HepG2 (cell line): ENCODE data around the gene ESYT3. TPM values are rescaled to one million over a fixed set of nuclear protein-coding genes. Genes with fewer than 3 reads are reported as not detected.

Experiments
- ATAD3A ChIP-seq: sonication (generic); formaldehyde crosslinking; IDR thresholded peaks from 2 replicates; pipeline ENCODE4 v1.4.0; 2020; ENCODE audit warnings: missing genetic modification reagents
- ELF1 ChIP-seq: sonication (generic); formaldehyde crosslinking; IDR thresholded peaks from 2 replicates; pipeline ENCODE4 v1.4.0; 2020; ENCODE audit warnings: missing genetic modification reagents
- HNRNPLL ChIP-seq: fragments of 200-400 bp; formaldehyde crosslinking; IDR thresholded peaks from 2 replicates; pipeline ENCODE4 v1.6.1; 2017; ENCODE audit warnings: mild to moderate bottlenecking, low read depth, low read length; ENCODE audit not compliant: poor library complexity, severe bottlenecking
- RFX3 ChIP-seq: IDR thresholded peaks from 2 replicates; pipeline ENCODE4 v1.6.1; 2016; ENCODE audit warnings: missing biosample characterization, missing genetic modification reagents
- RORA ChIP-seq: sonication (generic); formaldehyde crosslinking; IDR thresholded peaks from 2 replicates; pipeline ENCODE4 v1.5.0; 2020; ENCODE audit warnings: mild to moderate bottlenecking, missing genetic modification reagents, moderate library complexity
- SIN3B ChIP-seq: fragments of 150-350 bp; IDR thresholded peaks from 2 replicates; pipeline ENCODE4 v1.6.1; 2014; ENCODE audit warnings: low read length
- SMC3 ChIP-seq: IDR thresholded peaks from 2 replicates; pipeline ENCODE4 v1.6.1; 2011; ENCODE audit warnings: low read length, improper control_type of control experiment
- SYNCRIP ChIP-seq: fragments of 200-400 bp; formaldehyde crosslinking; IDR thresholded peaks from 2 replicates; pipeline ENCODE4 v1.6.1; 2018; ENCODE audit warnings: mild to moderate bottlenecking, low read depth, low read length; ENCODE audit not compliant: insufficient read depth
- TEAD3 ChIP-seq: optimal IDR thresholded peaks from 2 replicates; pipeline ENCODE3; 2016; ENCODE audit warnings: borderline replicate concordance
- ZBTB3 ChIP-seq: sonication (generic); formaldehyde crosslinking; IDR thresholded peaks from 2 replicates; pipeline ENCODE4 v1.4.0; 2020; ENCODE audit warnings: low read depth, mild to moderate bottlenecking, moderate library complexity, missing genetic modification reagents, borderline replicate concordance
- ZBTB38 ChIP-seq: sonication (generic); formaldehyde crosslinking; IDR thresholded peaks from 2 replicates; pipeline ENCODE4 v1.5.1; 2020; ENCODE audit warnings: mild to moderate bottlenecking, missing genetic modification reagents
- ZNF432 ChIP-seq: sonication (generic); formaldehyde crosslinking; IDR thresholded peaks from 2 replicates; pipeline ENCODE4 v1.5.0; 2020; ENCODE audit warnings: missing genetic modification reagents, mild to moderate bottlenecking, borderline replicate concordance
- ZNF691 ChIP-seq: sonication (generic); formaldehyde crosslinking; IDR thresholded peaks from 2 replicates; pipeline ENCODE4 v1.4.0; 2020; ENCODE audit warnings: missing genetic modification reagents, low read depth, mild to moderate bottlenecking, borderline replicate concordance
- polyA plus RNA-seq, 8 experiments: library from polyadenylated mRNA; depleted of rRNA in 3 of 8; stranded (reverse) in 7 of 8; unstranded in 1 of 8; fragments of >200 nt; fragmentation: Illumina TruSeq in 4 of 8; extraction: Trizol in 4 of 8; gene quantifications; 2 replicates each; pipeline versions ENCODE4 v1.2.1 to v1.2.3, GENCODE V29; 2011 to 2016; ENCODE audit warnings: low read depth in 4 of 8, missing spikeins in 1 of 8, mixed read lengths in 1 of 8; ENCODE audit not compliant: insufficient read depth in 1 of 8
- total RNA-seq, 5 experiments: library from RNA; depleted of rRNA; stranded (reverse); fragments of >200 nt; fragmentation: Illumina TruSeq; extraction: Trizol; gene quantifications; 2 replicates each; pipeline ENCODE4 v1.2.3, GENCODE V29; 2016; ENCODE audit warnings: low read depth in 1 of 5
- TF ChIP-seq, protein P1 (sequence below): sonication (generic); formaldehyde crosslinking; IDR thresholded peaks from 2 replicates; pipeline ENCODE4 v1.5.0; 2020; ENCODE audit warnings: missing genetic modification reagents, mild to moderate bottlenecking, borderline replicate concordance
- TF ChIP-seq, protein P2 (sequence below), 2 experiments: IDR thresholded peaks; 2 replicates each; pipeline ENCODE4 v1.6.1; 2011 to 2012; ENCODE audit warnings: low read length in 2 of 2, borderline replicate concordance in 1 of 2, low read depth in 1 of 2, mild to moderate bottlenecking in 1 of 2, moderate library complexity in 1 of 2

ESYT3 gene
- total and polyA plus RNA-seq, 2 of the 13 experiments (the other 11 are each of a cell fraction or from before 2014, with no cell fraction given), result 1.5 to 4.1 TPM

GRCh38 chr3:138440121-138440521, 5.7 kb downstream of the ESYT3 start (continued):
- TF ChIP-seq ZNF691 (CRISPR knock-in tag) (no peak), ATAD3A (CRISPR knock-in tag) (no peak), SIN3B (no peak), TEAD3 (CRISPR knock-in tag) (no peak), ZBTB3 (no peak), SYNCRIP (no peak), SMC3 (no peak), RFX3 (CRISPR knock-in tag) (no peak), HNRNPLL (no peak), RORA (no peak), ELF1 (CRISPR knock-in tag) (no peak), ZBTB38 (CRISPR knock-in tag) (no peak), ZNF432 (no peak)
- TF ChIP-seq, protein P1, sequence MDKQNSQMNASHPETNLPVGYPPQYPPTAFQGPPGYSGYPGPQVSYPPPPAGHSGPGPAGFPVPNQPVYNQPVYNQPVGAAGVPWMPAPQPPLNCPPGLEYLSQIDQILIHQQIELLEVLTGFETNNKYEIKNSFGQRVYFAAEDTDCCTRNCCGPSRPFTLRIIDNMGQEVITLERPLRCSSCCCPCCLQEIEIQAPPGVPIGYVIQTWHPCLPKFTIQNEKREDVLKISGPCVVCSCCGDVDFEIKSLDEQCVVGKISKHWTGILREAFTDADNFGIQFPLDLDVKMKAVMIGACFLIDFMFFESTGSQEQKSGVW (CRISPR knock-in tag), result no peak
- TF ChIP-seq, protein P2, sequence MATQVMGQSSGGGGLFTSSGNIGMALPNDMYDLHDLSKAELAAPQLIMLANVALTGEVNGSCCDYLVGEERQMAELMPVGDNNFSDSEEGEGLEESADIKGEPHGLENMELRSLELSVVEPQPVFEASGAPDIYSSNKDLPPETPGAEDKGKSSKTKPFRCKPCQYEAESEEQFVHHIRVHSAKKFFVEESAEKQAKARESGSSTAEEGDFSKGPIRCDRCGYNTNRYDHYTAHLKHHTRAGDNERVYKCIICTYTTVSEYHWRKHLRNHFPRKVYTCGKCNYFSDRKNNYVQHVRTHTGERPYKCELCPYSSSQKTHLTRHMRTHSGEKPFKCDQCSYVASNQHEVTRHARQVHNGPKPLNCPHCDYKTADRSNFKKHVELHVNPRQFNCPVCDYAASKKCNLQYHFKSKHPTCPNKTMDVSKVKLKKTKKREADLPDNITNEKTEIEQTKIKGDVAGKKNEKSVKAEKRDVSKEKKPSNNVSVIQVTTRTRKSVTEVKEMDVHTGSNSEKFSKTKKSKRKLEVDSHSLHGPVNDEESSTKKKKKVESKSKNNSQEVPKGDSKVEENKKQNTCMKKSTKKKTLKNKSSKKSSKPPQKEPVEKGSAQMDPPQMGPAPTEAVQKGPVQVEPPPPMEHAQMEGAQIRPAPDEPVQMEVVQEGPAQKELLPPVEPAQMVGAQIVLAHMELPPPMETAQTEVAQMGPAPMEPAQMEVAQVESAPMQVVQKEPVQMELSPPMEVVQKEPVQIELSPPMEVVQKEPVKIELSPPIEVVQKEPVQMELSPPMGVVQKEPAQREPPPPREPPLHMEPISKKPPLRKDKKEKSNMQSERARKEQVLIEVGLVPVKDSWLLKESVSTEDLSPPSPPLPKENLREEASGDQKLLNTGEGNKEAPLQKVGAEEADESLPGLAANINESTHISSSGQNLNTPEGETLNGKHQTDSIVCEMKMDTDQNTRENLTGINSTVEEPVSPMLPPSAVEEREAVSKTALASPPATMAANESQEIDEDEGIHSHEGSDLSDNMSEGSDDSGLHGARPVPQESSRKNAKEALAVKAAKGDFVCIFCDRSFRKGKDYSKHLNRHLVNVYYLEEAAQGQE (IDR thresholded peaks at IDR 0.05; ENCODE audit: borderline replicate concordance in 1 of 2, low read depth in 1 of 2, low read length in 2 of 2), result no peak
